Activated naive CD4-positive, alpha-beta T cell treated with anti-CD3 and anti-CD28 coated beads, Interleukin-2, amount 50 U/mL, for 24 hours (primary cell): ENCODE measurements around the gene CNGB1.
"Not testable (repeated sequence)": the region's sequence is repeated elsewhere in the genome, so short reads cannot be mapped to it uniquely, and the experiment has no call there.

Experiments used
- H3K27ac Mint-ChIP-seq: one replicate; pipeline ENCODE4 v1.8.0; 2021; ENCODE audit warnings: mild to moderate bottlenecking, mixed read lengths
- H3K27me3 Mint-ChIP-seq: one replicate; pipeline ENCODE4 v1.8.0; 2021; ENCODE audit warnings: mixed read lengths
- H3K36me3 Mint-ChIP-seq: one replicate; pipeline ENCODE4 v1.8.0; 2021; ENCODE audit warnings: mixed read lengths
- H3K4me1 Mint-ChIP-seq: one replicate; pipeline ENCODE4 v1.8.0; 2021; ENCODE audit warnings: mixed read lengths
- H3K4me3 Mint-ChIP-seq: one replicate; pipeline ENCODE4 v1.8.0; 2021; ENCODE audit warnings: mild to moderate bottlenecking, mixed read lengths
- H3K9me3 Mint-ChIP-seq: one replicate; pipeline ENCODE4 v1.8.0; 2021; ENCODE audit warnings: mixed read lengths

Gene CNGB1

DNA sequence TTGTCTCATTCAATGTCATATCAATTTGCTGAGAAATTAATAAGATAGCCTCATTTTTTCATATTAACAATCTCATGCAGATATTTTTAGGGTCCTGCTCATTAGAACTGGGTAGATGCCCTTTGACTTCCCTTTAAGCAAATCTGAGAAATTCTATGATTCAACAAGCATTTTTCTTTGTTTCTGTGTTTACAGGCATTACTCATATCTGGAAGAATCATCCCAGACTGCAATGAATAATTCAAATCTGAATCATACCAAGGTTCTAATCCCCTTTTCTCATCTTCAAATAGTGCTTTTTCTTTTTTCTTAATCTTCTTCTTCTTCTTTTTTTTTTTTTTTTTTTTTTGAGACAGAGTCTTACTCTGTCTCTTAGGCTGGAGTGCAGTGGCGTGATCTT is 99.5 kb downstream of the CNGB1 start:
- Mint-ChIP-seq H3K4me1 (no peaks in the 10 kb centered on the region), H3K4me3 (no peak overlapping the region), H3K9me3 (no peaks in the 10 kb centered on the region), H3K27ac (no peak overlapping the region), H3K36me3 (no peaks in the 10 kb centered on the region), H3K27me3 (no peaks in the 10 kb centered on the region)

- Mint-ChIP-seq H3K36me3 (no peaks in the 10 kb centered on the region), H3K4me3 (no peak overlapping the region)
Observed at GRCh38 chr16:57870753-57871454, 100.0 kb downstream of the CNGB1 start.

DNA sequence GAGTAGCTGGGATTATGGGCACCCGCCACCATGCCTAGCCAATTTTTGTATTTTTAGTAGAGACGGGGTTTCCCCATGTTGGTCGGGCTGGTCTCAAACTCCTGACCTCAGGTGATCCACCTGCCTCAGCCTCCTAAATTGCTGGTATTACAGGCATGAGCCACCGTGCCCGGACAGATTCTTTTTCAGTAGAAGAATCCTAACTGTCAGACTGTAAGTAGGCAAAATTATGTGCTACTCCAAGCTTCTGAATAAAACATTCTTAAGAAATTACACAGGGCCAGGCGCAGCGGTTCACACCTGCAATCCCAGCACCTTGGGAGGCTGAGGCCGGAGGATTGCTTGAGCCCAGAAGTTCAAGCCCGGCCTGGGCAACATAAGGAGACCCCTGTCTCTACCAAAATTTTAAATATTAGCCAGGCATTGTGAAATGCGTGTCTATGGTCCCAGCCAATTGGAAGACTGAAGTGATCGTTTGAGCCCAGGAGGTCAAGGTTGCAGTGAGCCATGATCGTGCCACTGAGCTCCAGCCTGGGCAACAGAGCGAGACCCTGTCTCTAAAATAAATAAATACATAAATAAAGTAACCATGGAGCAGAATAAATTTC is 101.9 kb downstream of the CNGB1 start:
- no peak overlapping the region for H3K4me3 Mint-ChIP-seq
- no peaks in the 10 kb centered on the region for H3K36me3 Mint-ChIP-seq
- no peak overlapping the region for H3K27ac Mint-ChIP-seq
- H3K27me3 Mint-ChIP-seq = peaks cover 2% of the 10 kb centered on the region
- no peaks in the 10 kb centered on the region for H3K4me1 Mint-ChIP-seq
- H3K9me3 Mint-ChIP-seq = no peaks in the 10 kb centered on the region

More at GRCh38 chr16:57870753-57871454, 100.0 kb downstream of the CNGB1 start:
- no peaks in the 10 kb centered on the region for H3K4me1 Mint-ChIP-seq
- no peaks in the 10 kb centered on the region for H3K9me3 Mint-ChIP-seq
- no peaks in the 10 kb centered on the region for H3K27me3 Mint-ChIP-seq
- no peak overlapping the region for H3K27ac Mint-ChIP-seq

DNA sequence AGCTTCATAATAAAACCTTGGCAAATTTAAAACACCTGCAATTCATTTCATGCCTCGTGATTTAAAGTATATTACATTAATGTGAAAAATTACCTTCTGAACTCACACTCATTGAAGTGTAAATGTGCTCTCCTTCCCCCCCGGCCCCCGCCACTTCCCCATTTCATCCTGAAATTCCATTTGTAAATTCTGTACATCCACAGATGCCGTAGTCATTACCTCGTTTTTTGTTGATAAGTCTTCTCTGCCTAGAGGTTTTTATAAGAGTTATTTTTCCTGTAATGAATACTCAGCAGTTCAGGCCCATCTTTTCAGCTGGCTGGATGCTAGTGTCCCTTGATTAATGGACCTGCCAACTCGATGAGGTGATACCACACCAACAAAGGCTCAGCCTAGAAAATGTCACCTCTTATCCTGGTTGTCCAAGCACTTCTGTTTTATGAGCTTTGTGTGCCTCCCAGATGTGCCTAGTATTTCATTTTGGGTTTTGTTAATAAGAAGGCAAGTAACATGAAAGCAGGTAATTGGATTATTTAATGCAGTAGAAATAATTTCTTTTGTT is 103.8 kb downstream of the CNGB1 start:
- H3K4me1 Mint-ChIP-seq = no peaks in the 10 kb centered on the region
- H3K9me3 Mint-ChIP-seq = no peaks in the 10 kb centered on the region
- H3K27me3 Mint-ChIP-seq = peaks cover 9% of the 10 kb centered on the region
- H3K36me3 Mint-ChIP-seq = no peaks in the 10 kb centered on the region
- no peak overlapping the region for H3K27ac Mint-ChIP-seq
- H3K4me3 Mint-ChIP-seq = no peak overlapping the region

DNA sequence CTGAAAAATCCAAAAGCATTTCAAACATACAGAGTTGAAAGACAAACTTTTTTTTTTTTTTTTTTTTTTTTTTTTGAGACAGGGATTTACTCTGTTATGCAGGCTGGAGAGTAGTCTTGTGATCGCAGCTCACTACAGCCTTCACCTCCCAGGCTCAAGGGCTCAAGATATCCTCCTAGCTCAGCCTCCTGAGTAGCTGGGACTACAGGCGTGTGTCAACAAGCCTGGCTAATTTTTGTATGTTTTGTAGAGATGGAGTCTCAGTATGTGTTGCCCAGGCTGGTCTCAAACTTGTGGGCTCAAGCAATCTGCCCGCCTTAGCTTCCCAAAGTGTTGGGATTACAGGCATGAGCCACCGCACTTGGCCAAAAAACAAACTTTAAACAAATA is 104.4 kb downstream of the CNGB1 start:
- Mint-ChIP-seq H3K4me3 (no peak overlapping the region), H3K9me3 (no peaks in the 10 kb centered on the region), H3K36me3 (no peaks in the 10 kb centered on the region)

DNA sequence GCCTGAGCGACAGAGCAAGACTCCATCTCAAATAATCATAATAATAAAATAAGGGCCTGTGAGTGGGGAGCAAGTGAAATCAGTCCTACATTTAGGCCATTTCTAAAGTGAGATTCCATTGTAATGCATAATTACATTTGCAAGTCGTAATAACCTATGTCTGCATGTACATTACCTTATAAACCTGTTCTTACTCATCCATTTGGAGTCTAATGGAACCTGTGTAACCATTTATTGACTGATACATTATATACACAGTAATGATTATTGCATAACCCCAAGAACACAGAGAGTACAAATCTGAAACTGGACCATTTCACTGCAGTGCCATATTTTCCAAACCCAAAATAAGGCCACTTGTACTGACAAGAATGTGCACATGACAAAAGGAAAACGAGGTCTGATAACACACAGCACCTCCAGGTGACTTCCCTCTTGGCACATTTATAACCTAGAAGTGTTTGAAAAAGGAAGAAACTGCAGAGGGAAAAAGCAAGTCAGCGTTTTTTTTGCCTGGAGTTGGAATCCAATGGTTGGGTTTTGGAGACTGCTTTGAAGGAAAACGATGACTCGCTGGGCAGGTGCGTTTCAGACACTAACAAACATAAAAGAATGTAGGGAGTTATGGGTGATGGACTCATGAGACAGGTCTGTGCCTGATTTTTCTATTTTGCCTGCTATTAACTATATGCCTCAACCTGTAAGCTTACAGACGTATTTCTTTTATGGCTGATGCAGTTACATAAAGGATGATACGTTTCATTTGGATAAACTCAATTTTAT is 105.0 kb downstream of the CNGB1 start:
- Mint-ChIP-seq H3K27me3 (peaks cover 9% of the 10 kb centered on the region), H3K27ac (no peak overlapping the region), H3K4me3 (no peak overlapping the region), H3K9me3 (no peaks in the 10 kb centered on the region), H3K4me1 (no peaks in the 10 kb centered on the region), H3K36me3 (no peaks in the 10 kb centered on the region)

More for the DNA sequence above, 104.4 kb downstream of the CNGB1 start:
- Mint-ChIP-seq H3K27ac (no peak overlapping the region), H3K27me3 (peaks cover 9% of the 10 kb centered on the region), H3K4me1 (no peaks in the 10 kb centered on the region)

- Mint-ChIP-seq H3K36me3 (no peaks in the 10 kb centered on the region), H3K9me3 (no peaks in the 10 kb centered on the region), H3K4me3 (no peak overlapping the region), H3K27me3 (peaks cover 9% of the 10 kb centered on the region), H3K4me1 (no peaks in the 10 kb centered on the region), H3K27ac (no peak overlapping the region)
Observed at GRCh38 chr16:57863434-57864160, 107.3 kb downstream of the CNGB1 start.

DNA sequence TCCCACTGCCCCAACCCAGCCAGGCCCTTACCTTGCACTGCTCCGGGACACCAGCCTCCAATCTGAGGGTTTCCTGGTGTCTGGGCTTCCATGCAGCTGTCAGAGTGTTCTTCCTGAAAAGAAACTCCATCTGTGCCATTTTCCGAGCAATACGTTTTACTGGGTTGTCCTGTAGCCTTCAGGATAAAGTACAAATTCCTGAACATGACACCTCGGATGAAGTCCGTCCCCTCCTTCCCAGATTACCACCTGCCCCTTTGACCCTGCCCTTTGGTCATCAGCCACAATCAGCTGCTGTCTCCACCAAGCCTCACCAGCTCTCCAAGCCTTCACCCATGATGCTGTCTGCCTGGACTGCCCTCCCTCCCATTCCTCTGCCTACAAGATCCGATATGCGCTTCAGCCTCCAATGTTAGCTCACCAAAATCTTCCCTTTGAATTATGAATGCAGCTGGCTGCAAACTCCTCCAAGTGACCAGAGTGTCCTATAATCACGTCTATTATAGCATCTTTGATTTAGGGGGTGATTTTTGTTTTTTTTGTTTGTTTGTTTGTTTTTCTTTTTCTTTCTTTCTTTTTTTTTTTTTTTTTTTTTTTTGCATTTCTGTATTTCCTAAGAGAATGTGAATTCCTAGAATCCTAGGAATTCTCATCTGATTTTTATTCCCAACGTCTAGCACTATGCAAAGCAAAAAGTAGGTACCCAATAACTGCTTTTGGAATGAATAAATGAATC is 108.1 kb downstream of the CNGB1 start:
- H3K36me3 Mint-ChIP-seq = no peaks in the 10 kb centered on the region
- no peak overlapping the region for H3K4me3 Mint-ChIP-seq
- H3K9me3 Mint-ChIP-seq = no peaks in the 10 kb centered on the region
- H3K27me3 Mint-ChIP-seq = peaks cover 11% of the 10 kb centered on the region
- no peaks in the 10 kb centered on the region for H3K4me1 Mint-ChIP-seq
- H3K27ac Mint-ChIP-seq = no peak overlapping the region

- H3K27ac Mint-ChIP-seq = no peak overlapping the region
- H3K4me1 Mint-ChIP-seq = no peaks in the 10 kb centered on the region
- H3K4me3 Mint-ChIP-seq = no peak overlapping the region
- H3K36me3 Mint-ChIP-seq = no peaks in the 10 kb centered on the region
- peaks cover 9% of the 10 kb centered on the region for H3K27me3 Mint-ChIP-seq
- no peaks in the 10 kb centered on the region for H3K9me3 Mint-ChIP-seq
Observed at GRCh38 chr16:57859331-57859730, 111.6 kb downstream of the CNGB1 start.

GRCh38 chr16:57858635-57859034 is 112.3 kb downstream of the CNGB1 start:
- Mint-ChIP-seq H3K27ac (no peak overlapping the region), H3K36me3 (no peaks in the 10 kb centered on the region), H3K27me3 (peaks cover 9% of the 10 kb centered on the region), H3K4me1 (no peaks in the 10 kb centered on the region), H3K4me3 (no peak overlapping the region), H3K9me3 (no peaks in the 10 kb centered on the region)

GRCh38 chr16:57857991-57858390 is 112.9 kb downstream of the CNGB1 start:
- not testable (repeated sequence) for H3K4me1 Mint-ChIP-seq, H3K4me3 Mint-ChIP-seq, H3K27me3 Mint-ChIP-seq, H3K9me3 Mint-ChIP-seq, H3K27ac Mint-ChIP-seq, H3K36me3 Mint-ChIP-seq

DNA sequence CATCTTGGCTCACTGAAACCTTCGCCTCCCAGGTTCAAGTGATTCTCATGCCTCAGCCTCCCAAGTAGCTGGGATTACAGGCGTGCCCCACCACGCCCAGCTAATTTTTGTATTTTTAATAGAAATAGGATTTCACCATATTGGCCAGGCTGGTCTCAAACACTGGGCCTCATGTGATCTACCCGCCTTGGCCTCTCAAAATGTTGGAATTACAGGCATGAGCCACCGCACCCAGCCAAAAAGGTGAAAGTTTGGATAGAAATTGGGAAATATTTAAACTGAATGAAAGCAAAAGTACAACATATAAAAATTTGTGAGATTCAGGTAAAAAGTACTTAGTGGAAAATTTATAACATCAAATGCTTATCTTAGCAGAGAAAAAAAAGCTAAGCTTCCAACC is 115.7 kb downstream of the CNGB1 start:
- Mint-ChIP-seq H3K36me3 (no peaks in the 10 kb centered on the region), H3K27me3 (peaks cover 2% of the 10 kb centered on the region), H3K4me3 (no peak overlapping the region), H3K27ac (no peak overlapping the region), H3K4me1 (no peaks in the 10 kb centered on the region), H3K9me3 (no peaks in the 10 kb centered on the region)

DNA sequence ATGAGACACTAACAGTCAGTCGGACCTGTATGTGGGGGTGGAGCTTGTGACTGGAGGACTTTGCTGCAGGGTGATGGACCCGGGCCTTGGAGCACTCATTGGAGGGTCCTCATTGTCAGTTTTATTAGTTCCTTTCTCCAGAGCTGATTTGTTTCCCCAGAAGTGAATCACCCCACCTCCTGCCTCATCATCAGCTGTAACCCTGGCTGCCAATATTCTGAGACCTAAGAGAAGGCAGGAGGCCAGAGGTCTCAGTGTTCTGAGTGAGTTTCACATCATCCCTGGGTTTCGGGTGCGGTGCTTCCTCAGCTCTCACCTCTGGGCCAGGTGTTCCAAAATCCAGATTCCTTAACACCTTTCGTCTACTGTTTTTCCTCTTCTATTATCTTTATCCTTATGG is 118.7 kb downstream of the CNGB1 start:
- no peak overlapping the region for H3K27ac Mint-ChIP-seq
- H3K36me3 Mint-ChIP-seq = no peaks in the 10 kb centered on the region
- H3K4me3 Mint-ChIP-seq = no peak overlapping the region
- H3K27me3 Mint-ChIP-seq = no peaks in the 10 kb centered on the region
- H3K9me3 Mint-ChIP-seq = no peaks in the 10 kb centered on the region
- H3K4me1 Mint-ChIP-seq = no peaks in the 10 kb centered on the region

- Mint-ChIP-seq H3K4me3 (no peak overlapping the region), H3K4me1 (peaks cover 7% of the 10 kb centered on the region), H3K27ac (no peak overlapping the region), H3K27me3 (no peaks in the 10 kb centered on the region), H3K9me3 (no peaks in the 10 kb centered on the region), H3K36me3 (no peaks in the 10 kb centered on the region)
Observed at GRCh38 chr16:57848181-57848580, 122.7 kb downstream of the CNGB1 start.

- not testable (repeated sequence) for H3K27me3 Mint-ChIP-seq, H3K4me1 Mint-ChIP-seq, H3K27ac Mint-ChIP-seq, H3K4me3 Mint-ChIP-seq, H3K9me3 Mint-ChIP-seq, H3K36me3 Mint-ChIP-seq
Observed at GRCh38 chr16:57846931-57847330, 124.0 kb downstream of the CNGB1 start.
